ENCODE results near the gene NCDN. TPM values are rescaled to one million over a fixed set of nuclear protein-coding genes. Genes with fewer than 3 reads are reported as not detected.

NCDN gene
- total and polyA plus RNA-seq, 4 donors = 8.8 to 31.5 (median 14.6) TPM

GRCh38 chr1:35539824-35540261 lies 17.8 kb upstream of the NCDN start:
- DNase-seq = no peak
- peak overlapping the region in 1 of 2 donors; percentile 36 for H3K9ac ChIP-seq (ENCODE audit: insufficient read depth in 1 of 2, low read length in 2 of 2)
- TF ChIP-seq, protein P1, sequence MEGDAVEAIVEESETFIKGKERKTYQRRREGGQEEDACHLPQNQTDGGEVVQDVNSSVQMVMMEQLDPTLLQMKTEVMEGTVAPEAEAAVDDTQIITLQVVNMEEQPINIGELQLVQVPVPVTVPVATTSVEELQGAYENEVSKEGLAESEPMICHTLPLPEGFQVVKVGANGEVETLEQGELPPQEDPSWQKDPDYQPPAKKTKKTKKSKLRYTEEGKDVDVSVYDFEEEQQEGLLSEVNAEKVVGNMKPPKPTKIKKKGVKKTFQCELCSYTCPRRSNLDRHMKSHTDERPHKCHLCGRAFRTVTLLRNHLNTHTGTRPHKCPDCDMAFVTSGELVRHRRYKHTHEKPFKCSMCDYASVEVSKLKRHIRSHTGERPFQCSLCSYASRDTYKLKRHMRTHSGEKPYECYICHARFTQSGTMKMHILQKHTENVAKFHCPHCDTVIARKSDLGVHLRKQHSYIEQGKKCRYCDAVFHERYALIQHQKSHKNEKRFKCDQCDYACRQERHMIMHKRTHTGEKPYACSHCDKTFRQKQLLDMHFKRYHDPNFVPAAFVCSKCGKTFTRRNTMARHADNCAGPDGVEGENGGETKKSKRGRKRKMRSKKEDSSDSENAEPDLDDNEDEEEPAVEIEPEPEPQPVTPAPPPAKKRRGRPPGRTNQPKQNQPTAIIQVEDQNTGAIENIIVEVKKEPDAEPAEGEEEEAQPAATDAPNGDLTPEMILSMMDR (IDR thresholded peaks at IDR 0.05; ENCODE audit: control extremely low read depth, extremely low read depth) = no peak
- H3K9me3 ChIP-seq (ENCODE audit: control insufficient read depth in 4 of 4, insufficient read depth in 3 of 4, low read length in 3 of 4) = no peaks in the 10 kb centered on the region
- 30 to 43% methylated on average over 1 of the region's 1 CpG for WGBS, 2 donors
- peak; percentile 35 for ATAC-seq (ENCODE audit: insufficient read depth, low FRiP score)
- H3K36me3 ChIP-seq (ENCODE audit: control insufficient read depth in 4 of 4, insufficient read depth in 4 of 4, low read length in 4 of 4) = peaks cover 0 to 4% (median 2%) of the 10 kb centered on the region in 4 donors
- peak overlapping the region; percentile 61 to 77 for H3K27ac ChIP-seq (ENCODE audit: low read depth in 1 of 2, low read length in 1 of 2)
- H3K4me1 ChIP-seq (ENCODE audit: control insufficient read depth in 5 of 5, insufficient read depth in 5 of 5, low read length in 5 of 5) = peaks cover 9 to 51% (median 13%) of the 10 kb centered on the region in 5 donors
- H3K27me3 ChIP-seq (ENCODE audit: control insufficient read depth in 3 of 3, insufficient read depth in 3 of 3, low read length in 2 of 3) = no peaks in the 10 kb centered on the region
- H3K4me3 ChIP-seq = no peak overlapping the region

GRCh38 chr1:35544976-35545375 lies 12.6 kb upstream of the NCDN start:
- Histone ChIP-seq H3K4me3 (no peak overlapping the region), H3K9me3 (ENCODE audit: control insufficient read depth in 4 of 4, insufficient read depth in 3 of 4, low read length in 3 of 4) (no peaks in the 10 kb centered on the region), H3K9ac (ENCODE audit: insufficient read depth in 1 of 2, low read length in 2 of 2) (no peak overlapping the region), H3K27ac (ENCODE audit: low read depth in 1 of 2, low read length in 1 of 2) (peak overlapping the region in 1 of 2 donors; percentile 34), H3K27me3 (ENCODE audit: control insufficient read depth in 3 of 3, insufficient read depth in 3 of 3, low read length in 2 of 3) (no peaks in the 10 kb centered on the region), H3K4me1 (ENCODE audit: control insufficient read depth in 5 of 5, insufficient read depth in 5 of 5, low read length in 5 of 5) (peaks cover 0 to 28% (median 3%) of the 10 kb centered on the region in 5 donors), H3K36me3 (ENCODE audit: control insufficient read depth in 4 of 4, insufficient read depth in 4 of 4, low read length in 4 of 4) (peaks cover 4 to 21% (median 9%) of the 10 kb centered on the region in 4 donors)
- TF ChIP-seq, protein P1 (IDR thresholded peaks at IDR 0.05; ENCODE audit: control extremely low read depth, extremely low read depth) = peak; percentile 45
- peak; percentile 47 to 65 (median 52) for DNase-seq
- ATAC-seq (ENCODE audit: insufficient read depth, low FRiP score) = peak; percentile 34
- 32 to 47% methylated on average over 3 of the region's 3 CpGs for WGBS, 2 donors

DNA sequence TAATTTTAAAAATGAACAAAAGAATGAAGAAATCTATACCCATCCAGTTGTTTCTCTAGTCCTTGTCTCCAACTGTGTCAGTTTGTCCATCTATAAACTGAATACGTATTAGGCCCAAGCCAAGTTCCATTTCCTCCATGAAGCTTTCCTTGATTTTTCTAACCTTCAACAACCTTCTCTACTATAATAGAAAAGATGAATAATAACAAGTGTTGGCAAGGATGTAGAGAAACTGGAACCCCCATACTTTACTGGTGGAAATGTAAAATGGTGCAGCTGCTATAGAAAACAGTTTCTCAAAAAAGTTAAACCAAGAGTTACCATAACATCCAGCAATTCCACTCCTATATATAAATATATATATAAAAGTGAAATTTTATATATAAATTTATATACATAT lies 11.0 kb upstream of the NCDN start:
- Histone ChIP-seq H3K27me3 (ENCODE audit: control insufficient read depth in 3 of 3, insufficient read depth in 3 of 3, low read length in 2 of 3) (no peaks in the 10 kb centered on the region), H3K27ac (ENCODE audit: low read depth in 1 of 2, low read length in 1 of 2) (no peak overlapping the region), H3K36me3 (ENCODE audit: control insufficient read depth in 4 of 4, insufficient read depth in 4 of 4, low read length in 4 of 4) (peaks cover 4 to 23% (median 9%) of the 10 kb centered on the region in 4 donors), H3K4me1 (ENCODE audit: control insufficient read depth in 5 of 5, insufficient read depth in 5 of 5, low read length in 5 of 5) (peaks cover 0 to 17% (median 0%) of the 10 kb centered on the region in 5 donors), H3K4me3 (no peak overlapping the region), H3K9ac (ENCODE audit: insufficient read depth in 1 of 2, low read length in 2 of 2) (no peak overlapping the region), H3K9me3 (ENCODE audit: control insufficient read depth in 4 of 4, insufficient read depth in 3 of 4, low read length in 3 of 4) (no peaks in the 10 kb centered on the region)
- TF ChIP-seq, protein P1 (IDR thresholded peaks at IDR 0.05; ENCODE audit: control extremely low read depth, extremely low read depth) = no peak
- 94 to 97% methylated on average over 1 of the region's 1 CpG for WGBS, 2 donors
- no peak for ATAC-seq (ENCODE audit: insufficient read depth, low FRiP score)
- DNase-seq = no peak

GRCh38 chr1:35553851-35554250 lies 3.7 kb upstream of the NCDN start:
- TF ChIP-seq, protein P1 (IDR thresholded peaks at IDR 0.05; ENCODE audit: control extremely low read depth, extremely low read depth) = no peak
- Histone ChIP-seq H3K9ac (ENCODE audit: insufficient read depth in 1 of 2, low read length in 2 of 2) (peak overlapping the region in 1 of 2 donors; percentile 17), H3K36me3 (ENCODE audit: control insufficient read depth in 4 of 4, insufficient read depth in 4 of 4, low read length in 4 of 4) (peaks cover 5 to 12% (median 9%) of the 10 kb centered on the region in 4 donors), H3K4me1 (ENCODE audit: control insufficient read depth in 5 of 5, insufficient read depth in 5 of 5, low read length in 5 of 5) (peaks cover 0 to 48% (median 26%) of the 10 kb centered on the region in 5 donors), H3K4me3 (no peak overlapping the region), H3K27ac (ENCODE audit: low read depth in 1 of 2, low read length in 1 of 2) (no peak overlapping the region), H3K9me3 (ENCODE audit: control insufficient read depth in 4 of 4, insufficient read depth in 3 of 4, low read length in 3 of 4) (no peaks in the 10 kb centered on the region), H3K27me3 (ENCODE audit: control insufficient read depth in 3 of 3, insufficient read depth in 3 of 3, low read length in 2 of 3) (no peaks in the 10 kb centered on the region)
- DNase-seq (no peak), ATAC-seq (ENCODE audit: insufficient read depth, low FRiP score) (no peak)
- 62 to 82% methylated on average over 2 of the region's 2 CpGs for WGBS, 2 donors

Data from lung (tissue), 12 donors.